A549 treated with RU486 at 1 μM for 4 hours (cell line): ENCODE measurements around the gene SLC2A10. TPM values are rescaled to one million over a fixed set of nuclear protein-coding genes. Genes with fewer than 3 reads are reported as not detected.

Source experiments
- total RNA-seq: library from RNA; stranded (reverse); fragments of 200-300 nt; extraction: Qiagen RNA extraction; gene quantifications from 5 replicates; pipeline ENCODE4 v1.2.3, GENCODE V29; 2022; ENCODE audit warnings: low read depth

Gene SLC2A10
- not detected in 5 replicates for total RNA-seq

DNA sequence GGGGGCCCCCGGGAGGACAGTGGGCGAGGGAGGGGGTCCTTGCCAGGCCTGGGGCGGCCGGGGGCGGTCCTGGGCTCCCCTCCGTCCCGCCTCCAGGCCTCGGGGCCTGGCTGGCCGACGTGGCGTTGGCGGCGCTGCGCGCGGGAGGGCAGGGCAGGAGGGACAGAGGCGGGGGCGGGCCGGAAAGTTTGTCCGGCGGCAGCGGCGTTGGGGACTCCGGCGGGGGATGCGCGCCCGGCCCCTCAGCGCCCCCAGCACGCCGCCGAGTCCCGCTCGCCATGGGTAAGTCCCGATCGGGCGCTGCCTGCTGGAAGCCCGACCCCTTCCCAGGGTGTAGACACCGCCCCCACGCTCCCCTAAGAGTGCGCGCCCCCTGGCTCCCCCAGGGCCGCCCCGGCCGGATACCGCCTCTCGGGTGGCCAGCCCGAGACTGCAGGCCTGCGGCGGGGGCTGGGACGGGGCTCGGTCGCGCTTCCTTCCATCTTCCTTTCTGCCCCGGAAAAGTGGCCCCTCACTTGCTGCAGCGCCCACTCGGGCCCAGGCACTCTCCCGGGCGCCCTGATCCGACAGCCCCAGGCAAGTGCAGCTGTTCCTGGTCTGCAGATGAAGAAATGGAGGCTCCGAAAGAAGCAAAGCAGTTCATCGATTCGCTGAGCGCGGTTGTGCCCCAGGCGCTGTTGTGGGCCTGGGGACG, at the start of gene SLC2A10:
SLC2A10 (plus strand) TSS at position 191 of the 694 bp plus-strand sequence; CDS start at position 279, 88 bp downstream.

DNA sequence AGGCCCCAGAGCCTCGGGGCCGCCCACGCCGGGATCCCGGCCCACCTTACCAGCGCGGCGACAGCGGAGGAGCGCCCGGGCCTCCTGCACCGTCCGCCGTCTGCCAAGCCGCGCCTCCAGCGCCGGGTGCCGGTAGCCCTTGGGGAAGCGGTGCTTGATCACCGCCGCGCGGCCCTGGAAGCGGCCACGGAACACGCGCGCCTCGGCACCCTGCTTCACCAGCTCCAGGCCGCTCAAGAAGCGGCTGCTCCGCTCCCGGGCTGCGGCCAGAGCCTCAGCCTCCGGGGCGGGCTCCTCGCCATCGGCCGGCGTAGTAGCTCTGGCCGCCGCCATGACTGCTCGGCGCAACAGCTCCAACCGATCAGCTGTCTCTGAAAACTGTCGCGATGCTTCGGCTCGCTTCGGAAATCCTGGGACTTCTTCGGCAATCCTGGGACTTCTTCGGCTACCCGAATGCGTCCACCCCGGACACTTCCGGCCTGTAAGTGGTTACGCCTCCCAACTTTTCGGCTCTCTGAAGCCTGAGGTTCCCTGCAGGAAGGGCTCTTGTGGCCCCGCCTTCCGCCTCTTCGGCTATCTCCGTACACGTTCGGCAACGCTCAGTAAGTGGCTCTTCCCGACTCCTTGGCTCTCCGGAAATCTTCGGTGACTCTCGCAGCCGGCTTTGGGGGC, 20.2 kb upstream of the SLC2A10 start, which contains the start of gene TP53RK:
TP53RK (minus strand) TSS at position 363 of the 672 bp plus-strand sequence; CDS start at position 333, 30 bp downstream.

Other genes with a start within 250 kb of the SLC2A10 start
- not detected in 5 replicates for gene ZNF334, start 196.1 kb upstream of the SLC2A10 start, total RNA-seq
- not detected in 5 replicates for gene OCSTAMP, start 159.0 kb upstream of the SLC2A10 start, total RNA-seq
- 0.03 to 0.13 TPM (median 0.06 TPM) in 3 of 5 replicates, not detected in the others for gene SLC13A3, start 58.2 kb upstream of the SLC2A10 start, total RNA-seq
- 13.0 to 14.4 TPM (median 13.6 TPM) in 5 replicates for gene TP53RK, start 20.2 kb upstream of the SLC2A10 start, total RNA-seq
- gene EYA2, start 185.2 kb downstream of the SLC2A10 start, total RNA-seq, result 2.2 to 3.0 TPM (median 2.9 TPM) in 5 replicates